ENCODE data around the gene ENO2. TPM values are rescaled to one million over a fixed set of nuclear protein-coding genes. Genes with fewer than 3 reads are reported as not detected.

The ENO2 gene
- total and polyA plus RNA-seq, 2 donors from 2014 or later, result 10.3 to 35.7 TPM

GRCh38 chr12:6941782-6942181 lies 27.4 kb downstream of the ENO2 start:
- Histone ChIP-seq H3K27ac (ENCODE audit: low read depth in 2 of 2, low read length in 2 of 2) (no peak overlapping the region), H3K9ac (ENCODE audit: low read length in 3 of 3) (no peak overlapping the region), H3K36me3 (ENCODE audit: control insufficient read depth in 2 of 3, insufficient read depth in 3 of 3, low read length in 3 of 3) (peaks cover 0 to 4% (median 3%) of the 10 kb centered on the region in 3 donors), H3K4me1 (ENCODE audit: control insufficient read depth in 2 of 3, insufficient read depth in 2 of 3, low read depth in 1 of 3, low read length in 3 of 3) (peaks cover 0 to 34% (median 26%) of the 10 kb centered on the region in 3 donors), H3K4me3 (ENCODE audit: low read length in 3 of 3) (no peak overlapping the region), H3K9me3 (ENCODE audit: control insufficient read depth in 2 of 3, insufficient read depth in 1 of 3, low read length in 3 of 3) (no peaks in the 10 kb centered on the region), H3K27me3 (ENCODE audit: control insufficient read depth, insufficient read depth, low read length) (no peaks in the 10 kb centered on the region)
- DNase-seq (peak in 2 of 5 donors; percentile 68 to 80), FAIRE-seq (no peak)
- no peak for TF ChIP-seq CTCF (IDR thresholded peaks at IDR 0.05; ENCODE audit: borderline replicate concordance, extremely low read depth, insufficient read depth)
- intact Hi-C loops (cut with DNase I), result loop anchor here (10.0 kb wide), 1 partner anchor 153 kb away; the partner anchor contains the start of gene C1R

DNA sequence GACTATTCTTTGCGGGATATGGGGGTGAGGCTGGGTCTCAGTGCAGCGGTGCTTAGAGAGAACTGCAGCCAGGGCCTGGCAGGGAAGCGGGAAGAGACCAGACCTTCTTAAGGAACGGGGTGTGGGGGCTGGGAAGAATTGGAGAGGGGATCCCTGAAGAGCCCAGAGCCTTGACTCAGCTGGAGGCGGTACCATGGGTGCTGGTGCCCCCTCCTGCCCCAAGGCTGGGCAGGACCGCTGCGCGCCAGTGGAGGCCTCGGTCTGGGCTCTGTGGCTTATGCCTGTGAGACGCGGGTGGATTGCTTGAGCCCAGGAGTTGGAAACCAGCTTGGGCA lies 27.9 kb downstream of the ENO2 start:
- intact Hi-C loops (cut with DNase I), result loop anchor here (10.0 kb wide), 1 partner anchor 153 kb away; the partner anchor contains the start of gene C1R
- FAIRE-seq, result no peak
- TF ChIP-seq CTCF (IDR thresholded peaks at IDR 0.05; ENCODE audit: borderline replicate concordance, extremely low read depth, insufficient read depth), result no peak
- Histone ChIP-seq H3K9me3 (ENCODE audit: control insufficient read depth in 2 of 3, insufficient read depth in 1 of 3, low read length in 3 of 3) (no peaks in the 10 kb centered on the region), H3K4me3 (ENCODE audit: low read length in 3 of 3) (no peak overlapping the region), H3K9ac (ENCODE audit: low read length in 3 of 3) (no peak overlapping the region), H3K27me3 (ENCODE audit: control insufficient read depth, insufficient read depth, low read length) (no peaks in the 10 kb centered on the region), H3K27ac (ENCODE audit: low read depth in 2 of 2, low read length in 2 of 2) (no peak overlapping the region), H3K36me3 (ENCODE audit: control insufficient read depth in 2 of 3, insufficient read depth in 3 of 3, low read length in 3 of 3) (peaks cover 0 to 4% (median 3%) of the 10 kb centered on the region in 3 donors), H3K4me1 (ENCODE audit: control insufficient read depth in 2 of 3, insufficient read depth in 2 of 3, low read depth in 1 of 3, low read length in 3 of 3) (peaks cover 0 to 36% (median 29%) of the 10 kb centered on the region in 3 donors)
- peak in 1 of 5 donors; percentile 72 for DNase-seq

- intact Hi-C loops (cut with DNase I), result loop anchor here (10.0 kb wide), 1 partner anchor 151 kb away; the partner anchor contains the start of gene C1R
- peak overlapping the region; percentile 22 to 89 (median 84) for H3K4me3 ChIP-seq (ENCODE audit: low read length in 3 of 3)
- peaks cover 0 to 32% (median 24%) of the 10 kb centered on the region in 3 donors for H3K4me1 ChIP-seq (ENCODE audit: control insufficient read depth in 2 of 3, insufficient read depth in 2 of 3, low read depth in 1 of 3, low read length in 3 of 3)
- no peak for TF ChIP-seq CTCF (IDR thresholded peaks at IDR 0.05; ENCODE audit: borderline replicate concordance, extremely low read depth, insufficient read depth)
- DNase-seq, result peak in 4 of 5 donors; percentile 88 to 97 (median 90)
- peaks cover 0 to 4% (median 3%) of the 10 kb centered on the region in 3 donors for H3K36me3 ChIP-seq (ENCODE audit: control insufficient read depth in 2 of 3, insufficient read depth in 3 of 3, low read length in 3 of 3)
- peak overlapping the region; percentile 21 to 93 (median 85) for H3K9ac ChIP-seq (ENCODE audit: low read length in 3 of 3)
- H3K9me3 ChIP-seq (ENCODE audit: control insufficient read depth in 2 of 3, insufficient read depth in 1 of 3, low read length in 3 of 3), result no peaks in the 10 kb centered on the region
- H3K27me3 ChIP-seq (ENCODE audit: control insufficient read depth, insufficient read depth, low read length), result no peaks in the 10 kb centered on the region
- H3K27ac ChIP-seq (ENCODE audit: low read depth in 2 of 2, low read length in 2 of 2), result peak overlapping the region; percentile 96 to 97
- FAIRE-seq, result peak; percentile 66
Observed at GRCh38 chr12:6943389-6943721, 29.0 kb downstream of the ENO2 start.
